Tibial nerve (tissue), 4 donors: ENCODE results near the gene CALCR. TPM values are rescaled to one million over a fixed set of nuclear protein-coding genes. Genes with fewer than 3 reads are reported as not detected.

Experiments
- DNase-seq, 2 donors: peaks; one replicate each; pipeline ENCODE4 v3.0.0-alpha.2; 2019; ENCODE audit warnings: low spot score in 2 of 2
- H3K27ac ChIP-seq, 4 donors: fragments of 200-600 bp; sonication (generic) in 3 of 4; one replicate each; pipeline ENCODE4 v1.5.1; 2017 to 2019; ENCODE audit warnings: mild to moderate bottlenecking in 1 of 4
- H3K27me3 ChIP-seq, 2 donors: fragments of 200-600 bp; sonication (generic) in 1 of 2; one replicate each; pipeline versions ENCODE4 v1.5.1 to v1.6.0; 2017 to 2019
- H3K36me3 ChIP-seq, 3 donors: fragments of 200-600 bp; sonication (generic); one replicate each; pipeline ENCODE4 v1.5.1; 2018 to 2019
- H3K4me1 ChIP-seq, 4 donors: fragments of 200-600 bp; sonication (generic) in 3 of 4; one replicate each; pipeline ENCODE4 v1.5.1; 2017 to 2019
- H3K4me3 ChIP-seq, 4 donors: fragments of 200-600 bp; sonication (generic) in 3 of 4; one replicate each; pipeline ENCODE4 v1.5.1; 2017 to 2019; ENCODE audit warnings: mild to moderate bottlenecking in 1 of 4, moderate library complexity in 1 of 4
- H3K9me3 ChIP-seq, 4 donors: fragments of 200-600 bp; sonication (generic) in 3 of 4; one replicate each; pipeline ENCODE4 v1.5.1; 2017 to 2019
- EP300 ChIP-seq, 2 donors: sonication (generic); formaldehyde crosslinking; IDR thresholded peaks; one replicate each; pipeline ENCODE4 v1.6.1; 2017; ENCODE audit warnings: antibody characterized with exemption in 2 of 2, mild to moderate bottlenecking in 1 of 2
- POLR2A ChIP-seq, 2 donors: fragments of 450-650 bp; IDR thresholded peaks; one replicate each; pipeline ENCODE4 v1.6.1; 2017; ENCODE audit warnings: antibody characterized with exemption in 2 of 2, mild to moderate bottlenecking in 2 of 2, moderate library complexity in 2 of 2
- small RNA-seq: library from RNA; depleted of rRNA; stranded (forward); fragments of <200 nt; gene quantifications from one replicate; pipeline ENCODE3, GENCODE V24; 2016
- total RNA-seq, 4 donors: library from RNA; depleted of rRNA; stranded (reverse); fragments of >200 nt; gene quantifications; one replicate each; pipeline ENCODE4 v1.1.0, GENCODE V29; 2016
- TF ChIP-seq, protein P1 (sequence below), 5 experiments: fragments of 200-600 bp in 3 of 5; fragments of 450-650 bp in 2 of 5; sonication (generic) in 3 of 5; IDR thresholded peaks; one replicate each; pipeline ENCODE4 v1.5.1; 2016 to 2019; ENCODE audit warnings: antibody characterized with exemption in 5 of 5, mild to moderate bottlenecking in 3 of 5, moderate library complexity in 2 of 5

Gene CALCR
- total RNA-seq, 4 donors from 2014 or later, result 0.66 TPM; not detected in 3

DNA sequence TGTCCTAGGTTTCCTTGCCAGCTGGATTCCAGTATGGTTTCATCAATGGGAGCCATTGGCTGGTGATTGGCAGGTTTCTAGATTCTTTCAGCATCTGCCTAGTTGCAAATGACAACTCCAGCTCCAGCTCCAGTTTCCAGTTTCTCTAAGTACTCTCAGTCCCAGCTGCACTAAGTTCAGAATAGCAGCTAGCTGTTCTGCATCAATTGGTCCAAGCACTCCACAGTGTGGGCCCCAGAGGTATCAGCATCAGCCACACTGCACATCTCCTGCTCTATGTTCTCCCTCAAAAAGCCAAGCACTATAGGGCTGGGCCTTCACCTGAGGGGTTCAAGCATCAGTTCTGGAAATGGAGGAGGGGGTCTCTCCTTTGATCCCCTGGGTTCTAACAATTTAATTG lies 198.9 kb downstream of the CALCR start:
- no peaks in the 10 kb centered on the region for H3K4me1 ChIP-seq
- H3K9me3 ChIP-seq, result no peaks in the 10 kb centered on the region
- H3K36me3 ChIP-seq, result no peaks in the 10 kb centered on the region
- no peak for TF ChIP-seq EP300 (IDR thresholded peaks at IDR 0.05)
- TF ChIP-seq, protein P1, sequence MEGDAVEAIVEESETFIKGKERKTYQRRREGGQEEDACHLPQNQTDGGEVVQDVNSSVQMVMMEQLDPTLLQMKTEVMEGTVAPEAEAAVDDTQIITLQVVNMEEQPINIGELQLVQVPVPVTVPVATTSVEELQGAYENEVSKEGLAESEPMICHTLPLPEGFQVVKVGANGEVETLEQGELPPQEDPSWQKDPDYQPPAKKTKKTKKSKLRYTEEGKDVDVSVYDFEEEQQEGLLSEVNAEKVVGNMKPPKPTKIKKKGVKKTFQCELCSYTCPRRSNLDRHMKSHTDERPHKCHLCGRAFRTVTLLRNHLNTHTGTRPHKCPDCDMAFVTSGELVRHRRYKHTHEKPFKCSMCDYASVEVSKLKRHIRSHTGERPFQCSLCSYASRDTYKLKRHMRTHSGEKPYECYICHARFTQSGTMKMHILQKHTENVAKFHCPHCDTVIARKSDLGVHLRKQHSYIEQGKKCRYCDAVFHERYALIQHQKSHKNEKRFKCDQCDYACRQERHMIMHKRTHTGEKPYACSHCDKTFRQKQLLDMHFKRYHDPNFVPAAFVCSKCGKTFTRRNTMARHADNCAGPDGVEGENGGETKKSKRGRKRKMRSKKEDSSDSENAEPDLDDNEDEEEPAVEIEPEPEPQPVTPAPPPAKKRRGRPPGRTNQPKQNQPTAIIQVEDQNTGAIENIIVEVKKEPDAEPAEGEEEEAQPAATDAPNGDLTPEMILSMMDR (IDR thresholded peaks at IDR 0.05), result no peak
- TF ChIP-seq POLR2A (IDR thresholded peaks at IDR 0.05), result no peak
- no peak overlapping the region for H3K27ac ChIP-seq
- DNase-seq, result no peak
- H3K4me3 ChIP-seq, result no peak overlapping the region
- no peaks in the 10 kb centered on the region for H3K27me3 ChIP-seq

Small RNAs within 50 kb of the gene (small RNA-seq; reads per million reads assigned to genes)
- 0.66 reads per million for gene MIR489
- not detected for gene MIR653
